Nephron (organoid): ENCODE data around the gene TMEM61.

Source experiments
- H3K27ac Mint-ChIP-seq, 3 experiments: 2 replicates each; pipeline ENCODE4 v1.8.0; 2020; ENCODE audit warnings: mixed read lengths in 3 of 3, mild to moderate bottlenecking in 2 of 3, moderate library complexity in 1 of 3
- H3K27me3 Mint-ChIP-seq: 2 replicates; pipeline ENCODE4 v1.8.0; 2021; ENCODE audit warnings: low read depth, mild to moderate bottlenecking, moderate library complexity, mixed read lengths
- H3K36me3 Mint-ChIP-seq: 2 replicates; pipeline ENCODE4 v1.8.0; 2020; ENCODE audit warnings: low read depth, mixed read lengths
- H3K4me1 Mint-ChIP-seq: 2 replicates; pipeline ENCODE4 v1.8.0; 2020; ENCODE audit warnings: mixed read lengths
- H3K4me3 Mint-ChIP-seq, 3 experiments: 2 replicates each; pipeline ENCODE4 v1.8.0; 2020; ENCODE audit warnings: mild to moderate bottlenecking in 3 of 3, mixed read lengths in 3 of 3, moderate library complexity in 2 of 3
- H3K9me3 Mint-ChIP-seq: 2 replicates; pipeline ENCODE4 v1.8.0; 2020; ENCODE audit warnings: mixed read lengths
- TF ChIP-seq, protein P1 (sequence below), 3 experiments: fragments of 200-600 bp; sonication (generic); IDR thresholded peaks; one replicate each; pipeline ENCODE4 v1.5.0; 2021; ENCODE audit warnings: antibody characterized with exemption in 3 of 3; ENCODE audit not compliant: unreplicated experiment in 3 of 3

Gene TMEM61

DNA sequence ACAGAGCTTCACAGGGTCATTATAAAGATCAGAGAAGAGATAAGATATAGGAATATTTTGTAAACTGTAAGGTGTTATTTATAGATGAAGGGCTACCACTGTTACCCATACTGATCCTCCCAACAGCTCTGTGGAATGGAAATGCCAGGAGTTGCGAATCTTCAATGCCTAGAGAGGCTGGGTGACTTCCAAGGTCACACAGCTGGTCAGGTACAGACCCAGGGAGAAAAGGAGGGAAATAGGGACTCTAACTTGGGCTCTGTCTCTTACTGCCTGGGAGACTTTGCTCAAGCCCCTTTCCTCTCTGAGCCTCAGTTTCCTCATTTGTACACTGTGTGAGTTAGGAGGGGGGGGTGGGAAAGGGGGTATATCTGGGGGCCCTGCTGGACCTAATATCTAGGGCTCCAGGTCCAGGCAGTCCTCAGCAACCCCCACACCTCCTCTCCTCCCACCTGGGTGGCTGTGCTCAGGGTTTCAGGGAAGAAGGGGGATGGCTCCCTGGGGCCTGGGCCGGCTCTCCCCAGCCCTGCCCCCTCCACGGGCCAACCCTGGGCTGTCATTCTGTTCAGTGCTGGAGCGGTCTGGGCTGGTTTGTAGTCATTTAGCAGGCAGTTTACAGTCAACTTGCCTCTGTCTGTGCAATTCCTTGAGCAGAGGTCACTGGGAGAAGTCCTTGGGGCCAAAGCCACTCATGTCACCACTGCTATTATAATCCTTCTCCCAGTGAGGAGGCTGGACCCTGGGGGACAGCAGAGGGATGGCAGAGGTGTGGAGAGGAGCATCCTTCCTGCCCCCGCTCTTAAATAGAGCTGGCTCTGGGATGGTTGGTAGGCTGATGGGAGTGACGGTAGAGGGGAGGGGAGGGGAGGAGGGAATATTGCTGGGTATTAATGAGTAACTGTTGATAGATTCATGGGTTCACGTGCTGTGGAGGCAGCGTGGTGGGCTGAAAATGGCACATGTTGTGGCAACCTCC, 20.0 kb downstream of the TMEM61 start:
- Mint-ChIP-seq H3K4me1 (peaks cover 9% of the 10 kb centered on the region), H3K36me3 (no peaks in the 10 kb centered on the region)

DNA sequence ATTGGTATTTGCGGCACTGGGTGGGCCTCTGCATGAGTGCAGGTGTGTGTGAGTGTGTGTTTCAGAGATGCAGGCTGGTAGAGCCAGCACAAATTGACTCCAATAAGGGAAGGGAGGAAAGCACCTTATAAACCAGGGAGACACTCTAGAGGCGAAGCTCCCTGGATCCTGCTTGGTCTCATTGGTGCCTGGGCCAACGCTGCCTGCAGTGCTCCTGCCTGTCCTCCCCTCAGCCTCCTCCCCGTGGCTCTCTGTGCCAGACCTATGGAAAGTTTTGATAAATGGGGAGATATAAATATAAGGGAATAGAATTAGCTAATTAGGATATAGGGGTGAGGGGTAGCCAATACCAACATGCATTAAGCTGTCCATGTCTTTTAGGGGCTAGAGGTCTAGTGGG, 20.9 kb downstream of the TMEM61 start:
- Mint-ChIP-seq H3K27ac (no peak overlapping the region), H3K4me3 (no peak overlapping the region), H3K4me1 (peaks cover 5% of the 10 kb centered on the region), H3K36me3 (no peaks in the 10 kb centered on the region), H3K9me3 (peaks cover 2% of the 10 kb centered on the region), H3K27me3 (peaks cover 37% of the 10 kb centered on the region)
- TF ChIP-seq, protein P1, sequence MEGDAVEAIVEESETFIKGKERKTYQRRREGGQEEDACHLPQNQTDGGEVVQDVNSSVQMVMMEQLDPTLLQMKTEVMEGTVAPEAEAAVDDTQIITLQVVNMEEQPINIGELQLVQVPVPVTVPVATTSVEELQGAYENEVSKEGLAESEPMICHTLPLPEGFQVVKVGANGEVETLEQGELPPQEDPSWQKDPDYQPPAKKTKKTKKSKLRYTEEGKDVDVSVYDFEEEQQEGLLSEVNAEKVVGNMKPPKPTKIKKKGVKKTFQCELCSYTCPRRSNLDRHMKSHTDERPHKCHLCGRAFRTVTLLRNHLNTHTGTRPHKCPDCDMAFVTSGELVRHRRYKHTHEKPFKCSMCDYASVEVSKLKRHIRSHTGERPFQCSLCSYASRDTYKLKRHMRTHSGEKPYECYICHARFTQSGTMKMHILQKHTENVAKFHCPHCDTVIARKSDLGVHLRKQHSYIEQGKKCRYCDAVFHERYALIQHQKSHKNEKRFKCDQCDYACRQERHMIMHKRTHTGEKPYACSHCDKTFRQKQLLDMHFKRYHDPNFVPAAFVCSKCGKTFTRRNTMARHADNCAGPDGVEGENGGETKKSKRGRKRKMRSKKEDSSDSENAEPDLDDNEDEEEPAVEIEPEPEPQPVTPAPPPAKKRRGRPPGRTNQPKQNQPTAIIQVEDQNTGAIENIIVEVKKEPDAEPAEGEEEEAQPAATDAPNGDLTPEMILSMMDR (IDR thresholded peaks at IDR 0.05; ENCODE audit: unreplicated experiment in 3 of 3) = no peak

More for the DNA sequence above, 20.0 kb downstream of the TMEM61 start:
- Mint-ChIP-seq H3K27ac (peak overlapping the region in 1 of 3 experiments; percentile 40), H3K4me3 (peak overlapping the region in 1 of 3 experiments; percentile 30), H3K9me3 (peaks cover 3% of the 10 kb centered on the region), H3K27me3 (peaks cover 46% of the 10 kb centered on the region)
- TF ChIP-seq, protein P1 (IDR thresholded peaks at IDR 0.05; ENCODE audit: unreplicated experiment in 3 of 3) = no peak

DNA sequence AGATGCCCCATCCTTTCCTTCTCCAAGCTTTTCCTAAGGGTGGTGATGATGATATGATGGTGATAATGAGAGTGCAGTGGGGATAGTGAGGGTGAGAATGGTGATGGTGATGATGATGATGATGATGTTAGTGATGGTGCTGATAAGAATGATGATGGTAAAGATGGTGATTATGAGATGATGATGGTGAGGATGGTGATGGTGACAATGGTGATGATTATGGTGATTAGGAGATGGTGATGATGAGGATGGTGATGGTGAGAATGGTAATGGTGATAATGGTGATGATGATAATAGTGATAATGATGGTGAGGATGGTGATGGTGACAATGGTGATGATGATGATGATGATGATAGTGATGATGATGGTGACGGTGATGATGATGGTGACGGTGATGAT, 22.3 kb downstream of the TMEM61 start:
- Mint-ChIP-seq H3K27me3 (peaks cover 24% of the 10 kb centered on the region), H3K9me3 (no peaks in the 10 kb centered on the region), H3K27ac (no peak overlapping the region), H3K4me1 (no peaks in the 10 kb centered on the region), H3K36me3 (no peaks in the 10 kb centered on the region), H3K4me3 (no peak overlapping the region)
- TF ChIP-seq, protein P1 (IDR thresholded peaks at IDR 0.05; ENCODE audit: unreplicated experiment in 3 of 3) = no peak

DNA sequence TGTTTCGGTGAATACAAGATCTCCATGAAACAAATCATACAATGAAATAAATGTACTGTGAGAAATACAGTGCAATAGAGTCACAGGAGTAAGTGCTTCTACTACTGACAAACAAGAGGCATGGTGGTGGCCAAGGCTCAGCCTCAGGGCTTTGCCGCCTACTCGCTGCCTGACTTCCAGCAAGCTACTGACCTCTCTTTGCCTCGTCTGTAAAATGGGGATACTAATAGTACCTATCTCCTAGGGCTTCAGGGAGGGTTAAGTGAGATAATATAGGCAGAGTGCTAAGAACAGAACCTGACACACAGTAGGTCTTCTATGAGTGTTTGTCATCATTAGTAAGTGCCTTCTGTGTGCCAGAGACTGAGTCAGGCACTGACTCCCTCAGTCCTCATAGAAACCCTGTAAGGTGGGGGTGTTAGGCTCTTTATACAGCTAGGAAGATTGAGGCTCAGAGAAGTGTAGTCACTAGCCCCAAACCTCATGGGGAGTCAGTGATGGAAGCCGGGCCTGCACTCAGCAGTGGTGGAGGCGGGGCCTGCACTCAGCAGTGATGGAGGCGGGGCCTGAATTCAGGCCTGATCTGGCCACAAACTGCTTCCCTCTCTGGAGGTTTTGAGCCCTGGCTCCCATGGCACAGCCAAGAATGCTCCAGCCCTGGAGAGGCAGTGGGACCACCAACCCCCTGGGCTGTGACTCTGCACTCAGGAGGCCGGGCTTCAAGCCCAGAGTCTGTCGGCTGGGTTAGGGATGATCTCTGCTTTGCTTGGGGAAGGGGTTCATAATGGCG, 25.1 kb downstream of the TMEM61 start:
- Mint-ChIP-seq H3K27me3 (peaks cover 7% of the 10 kb centered on the region), H3K4me1 (no peaks in the 10 kb centered on the region), H3K36me3 (peaks cover 11% of the 10 kb centered on the region), H3K27ac (no peak overlapping the region), H3K4me3 (no peak overlapping the region), H3K9me3 (peaks cover 12% of the 10 kb centered on the region)
- TF ChIP-seq, protein P1 (IDR thresholded peaks at IDR 0.05; ENCODE audit: unreplicated experiment in 3 of 3) = no peak

DNA sequence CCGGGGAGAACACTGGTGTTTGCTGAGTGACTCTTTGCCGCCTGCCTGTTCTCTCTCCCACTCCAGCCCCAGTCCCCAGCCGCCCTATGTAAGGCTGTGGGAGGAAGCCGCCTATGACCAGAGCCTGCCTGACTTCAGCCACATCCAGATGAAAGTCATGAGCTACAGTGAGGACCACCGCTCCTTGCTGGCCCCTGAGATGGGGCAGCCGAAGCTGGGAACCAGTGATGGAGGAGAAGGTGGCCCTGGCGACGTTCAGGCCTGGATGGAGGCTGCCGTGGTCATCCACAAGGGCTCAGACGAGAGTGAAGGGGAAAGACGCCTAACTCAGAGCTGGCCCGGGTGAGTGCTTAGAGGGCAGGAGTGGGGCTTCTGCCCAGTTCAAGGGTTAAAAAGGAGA, 26.5 kb downstream of the TMEM61 start:
- H3K36me3 Mint-ChIP-seq = peaks cover 11% of the 10 kb centered on the region
- TF ChIP-seq, protein P1 (IDR thresholded peaks at IDR 0.05; ENCODE audit: unreplicated experiment in 3 of 3) = no peak
- H3K4me3 Mint-ChIP-seq = no peak overlapping the region
- peaks cover 7% of the 10 kb centered on the region for H3K27me3 Mint-ChIP-seq
- H3K27ac Mint-ChIP-seq = no peak overlapping the region
- H3K4me1 Mint-ChIP-seq = no peaks in the 10 kb centered on the region
- H3K9me3 Mint-ChIP-seq = peaks cover 12% of the 10 kb centered on the region
